ENCODE data around the gene OSM. TPM values are rescaled to one million over a fixed set of nuclear protein-coding genes. Genes with fewer than 3 reads are reported as not detected.

Gene OSM
- polyA plus RNA-seq, 2 of the 4 experiments (the other 2 are of a cell fraction) = not detected

DNA sequence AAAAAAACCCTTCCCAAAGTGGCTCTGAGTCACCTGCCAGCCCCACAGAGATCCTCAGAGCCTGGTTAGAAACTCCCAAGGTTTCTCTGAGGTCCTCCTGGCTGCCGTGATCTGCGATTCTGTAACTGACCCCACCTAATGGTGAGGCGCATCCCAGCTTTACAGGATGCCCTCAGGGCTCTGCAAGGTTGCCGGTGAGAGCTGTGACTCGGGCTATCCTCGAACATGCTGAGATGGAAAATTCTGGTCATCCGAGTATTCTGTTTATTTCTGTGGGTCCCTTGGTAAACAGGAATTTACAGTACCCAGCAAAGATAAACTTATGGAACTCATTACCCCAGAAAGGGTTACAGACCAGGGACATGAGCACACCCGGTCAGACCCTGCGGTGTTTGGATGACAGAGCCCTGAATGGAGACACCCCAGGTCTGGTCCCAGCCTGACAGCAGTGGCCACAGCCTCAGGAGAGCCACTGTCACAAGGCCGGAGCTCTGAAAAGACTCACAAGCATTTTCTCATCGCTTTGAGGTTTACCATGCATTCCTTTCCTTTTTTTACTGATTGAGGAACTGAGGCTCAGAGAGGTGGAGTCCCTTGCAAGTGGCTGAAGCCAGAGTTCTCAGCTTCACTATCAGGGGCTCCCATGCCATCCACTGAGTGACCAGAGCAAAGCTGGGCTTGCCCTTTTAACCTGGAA is 42.3 kb downstream of the OSM start (continued):
- TF ChIP-seq, protein P1, sequence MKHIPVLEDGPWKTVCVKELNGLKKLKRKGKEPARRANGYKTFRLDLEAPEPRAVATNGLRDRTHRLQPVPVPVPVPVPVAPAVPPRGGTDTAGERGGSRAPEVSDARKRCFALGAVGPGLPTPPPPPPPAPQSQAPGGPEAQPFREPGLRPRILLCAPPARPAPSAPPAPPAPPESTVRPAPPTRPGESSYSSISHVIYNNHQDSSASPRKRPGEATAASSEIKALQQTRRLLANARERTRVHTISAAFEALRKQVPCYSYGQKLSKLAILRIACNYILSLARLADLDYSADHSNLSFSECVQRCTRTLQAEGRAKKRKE (CRISPR knock-in tag; IDR thresholded peaks at IDR 0.05; ENCODE audit: low read depth) = peak; percentile 10; the same call in 1 of the 2 replicates
- TF ChIP-seq SMC3 (IDR thresholded peaks at IDR 0.05) = no peak
- no peak; a peak in 1 of 4 replicates for TF ChIP-seq CEBPB (IDR thresholded peaks at IDR 0.05)
- TF ChIP-seq MAX (IDR thresholded peaks at IDR 0.05) = peak; percentile 56; the same call in 1 of the 2 replicates
- no peak for TF ChIP-seq PHF8 (IDR thresholded peaks at IDR 0.05; ENCODE audit: borderline replicate concordance, low read depth)
- TF ChIP-seq EP300 (IDR thresholded peaks at IDR 0.05) = peak; percentile 57 to 59; a peak in 2 of 5 replicates
- 0 out of 2 replicates have a peak, but pooled peaks have one; percentile 45 for TF ChIP-seq GATA3 (IDR thresholded peaks at IDR 0.05; ENCODE audit: borderline replicate concordance)
- peak; percentile 17; the same call in 1 of the 2 replicates for TF ChIP-seq FOSL2 (IDR thresholded peaks at IDR 0.05)
- TF ChIP-seq FOSL2 (CRISPR knock-in tag; IDR thresholded peaks at IDR 0.05) = peak; percentile 87
- no peak for TF ChIP-seq EHMT2 (IDR thresholded peaks at IDR 0.05; ENCODE audit: low read depth)
- TF ChIP-seq RFX5 (IDR thresholded peaks at IDR 0.05) = no peak
- peak; percentile 36; the same call in 1 of the 2 replicates for TF ChIP-seq EHF (CRISPR knock-in tag; IDR thresholded peaks at IDR 0.05)
- no peak for TF ChIP-seq HOXB5 (CRISPR knock-in tag; IDR thresholded peaks at IDR 0.05)
- TF ChIP-seq JUN (IDR thresholded peaks at IDR 0.05) = peak in 1 of 2 experiments; percentile 57; a peak in 1 of 5 replicates
- no peak for TF ChIP-seq SREBF2 (IDR thresholded peaks at IDR 0.05)
- TF ChIP-seq, protein P2, sequence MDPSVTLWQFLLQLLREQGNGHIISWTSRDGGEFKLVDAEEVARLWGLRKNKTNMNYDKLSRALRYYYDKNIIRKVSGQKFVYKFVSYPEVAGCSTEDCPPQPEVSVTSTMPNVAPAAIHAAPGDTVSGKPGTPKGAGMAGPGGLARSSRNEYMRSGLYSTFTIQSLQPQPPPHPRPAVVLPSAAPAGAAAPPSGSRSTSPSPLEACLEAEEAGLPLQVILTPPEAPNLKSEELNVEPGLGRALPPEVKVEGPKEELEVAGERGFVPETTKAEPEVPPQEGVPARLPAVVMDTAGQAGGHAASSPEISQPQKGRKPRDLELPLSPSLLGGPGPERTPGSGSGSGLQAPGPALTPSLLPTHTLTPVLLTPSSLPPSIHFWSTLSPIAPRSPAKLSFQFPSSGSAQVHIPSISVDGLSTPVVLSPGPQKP (IDR thresholded peaks at IDR 0.05; ENCODE audit: low read depth, low read length) = no peak
- TF ChIP-seq HOXB13 (CRISPR knock-in tag; IDR thresholded peaks at IDR 0.05; ENCODE audit: low read depth) = peak; percentile 44; the same call in 1 of the 2 replicates
- TF ChIP-seq MAZ (IDR thresholded peaks at IDR 0.05; ENCODE audit: borderline replicate concordance, low read depth, low read length) = no peak
- no peak for TF ChIP-seq BHLHE40 (IDR thresholded peaks at IDR 0.05; ENCODE audit: low read depth, low read length)
- TF ChIP-seq ESRRA (IDR thresholded peaks at IDR 0.05; ENCODE audit: borderline replicate concordance, low read length) = no peak
- TF ChIP-seq CHD2 (IDR thresholded peaks at IDR 0.05; ENCODE audit: low read length, partially characterized antibody) = peak; percentile 28

- POLR2A ChIA-PET = no interaction called here
Measured at GRCh38 chr22:30223303-30223702, 43.3 kb downstream of the OSM start.

More at GRCh38 chr22:30223303-30223702, 43.3 kb downstream of the OSM start:
- no peak for FAIRE-seq
- peaks cover 3% of the 10 kb centered on the region; the same call in 1 of the 3 replicates for H3K9me3 ChIP-seq
- H3K27ac ChIP-seq = peak overlapping the region; percentile 95 to 100
- H3K4me1 ChIP-seq = peaks cover 69% of the 10 kb centered on the region
- CTCF ChIA-PET = interaction anchor here (0.9 to 2.6 kb wide), 4 partner anchors 10 to 32 kb away, joined by 3 to 15 read pairs (median 6); no protein-coding TSS in a partner anchor
- H3K4me2 ChIP-seq = no peak overlapping the region; the same call in 2 of the 3 replicates
- DNase-seq (ENCODE audit: low read depth in 1 of 2, low spot score in 1 of 2) = no peak
- ATAC-seq = no peak
- 87% methylated on average over 14 of the region's 15 CpGs for WGBS (ENCODE audit: missing lambda C conversion rate)
- H3K4me3 ChIP-seq = no peak overlapping the region
- TF ChIP-seq HOXB13 (CRISPR knock-in tag; IDR thresholded peaks at IDR 0.05; ENCODE audit: low read depth) = 0 out of 2 replicates have a peak, but pooled peaks have one; percentile 58
- TF ChIP-seq, protein P3, sequence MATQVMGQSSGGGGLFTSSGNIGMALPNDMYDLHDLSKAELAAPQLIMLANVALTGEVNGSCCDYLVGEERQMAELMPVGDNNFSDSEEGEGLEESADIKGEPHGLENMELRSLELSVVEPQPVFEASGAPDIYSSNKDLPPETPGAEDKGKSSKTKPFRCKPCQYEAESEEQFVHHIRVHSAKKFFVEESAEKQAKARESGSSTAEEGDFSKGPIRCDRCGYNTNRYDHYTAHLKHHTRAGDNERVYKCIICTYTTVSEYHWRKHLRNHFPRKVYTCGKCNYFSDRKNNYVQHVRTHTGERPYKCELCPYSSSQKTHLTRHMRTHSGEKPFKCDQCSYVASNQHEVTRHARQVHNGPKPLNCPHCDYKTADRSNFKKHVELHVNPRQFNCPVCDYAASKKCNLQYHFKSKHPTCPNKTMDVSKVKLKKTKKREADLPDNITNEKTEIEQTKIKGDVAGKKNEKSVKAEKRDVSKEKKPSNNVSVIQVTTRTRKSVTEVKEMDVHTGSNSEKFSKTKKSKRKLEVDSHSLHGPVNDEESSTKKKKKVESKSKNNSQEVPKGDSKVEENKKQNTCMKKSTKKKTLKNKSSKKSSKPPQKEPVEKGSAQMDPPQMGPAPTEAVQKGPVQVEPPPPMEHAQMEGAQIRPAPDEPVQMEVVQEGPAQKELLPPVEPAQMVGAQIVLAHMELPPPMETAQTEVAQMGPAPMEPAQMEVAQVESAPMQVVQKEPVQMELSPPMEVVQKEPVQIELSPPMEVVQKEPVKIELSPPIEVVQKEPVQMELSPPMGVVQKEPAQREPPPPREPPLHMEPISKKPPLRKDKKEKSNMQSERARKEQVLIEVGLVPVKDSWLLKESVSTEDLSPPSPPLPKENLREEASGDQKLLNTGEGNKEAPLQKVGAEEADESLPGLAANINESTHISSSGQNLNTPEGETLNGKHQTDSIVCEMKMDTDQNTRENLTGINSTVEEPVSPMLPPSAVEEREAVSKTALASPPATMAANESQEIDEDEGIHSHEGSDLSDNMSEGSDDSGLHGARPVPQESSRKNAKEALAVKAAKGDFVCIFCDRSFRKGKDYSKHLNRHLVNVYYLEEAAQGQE (IDR thresholded peaks at IDR 0.05) = no peak

Measured in A549 (cell line).